HTERT RPE-1 (cell line): ENCODE data around the gene FBXL14.

Experiments
- in situ Hi-C: fragments of 300-500 bp; cut with MboI; formaldehyde crosslinking; loops from 4 replicates; pipeline ENCODE4 v1.14.3; 2020; ENCODE audit warnings: low sequenced_read_pairs

FBXL14 gene

GRCh38 chr12:1540690-1541089 lies 53.7 kb downstream of the FBXL14 start:
- in situ Hi-C loops = no loop called here

GRCh38 chr12:1539135-1539534 lies 55.2 kb downstream of the FBXL14 start:
- in situ Hi-C loops = no loop called here

- in situ Hi-C loops = no loop called here
Measured at GRCh38 chr12:1536817-1537216, 57.6 kb downstream of the FBXL14 start.

GRCh38 chr12:1534748-1535147 lies 59.6 kb downstream of the FBXL14 start:
- in situ Hi-C loops = no loop called here

- in situ Hi-C loops = no loop called here
Measured at GRCh38 chr12:1533602-1534304, 60.6 kb downstream of the FBXL14 start.

GRCh38 chr12:1533205-1533601 lies 61.2 kb downstream of the FBXL14 start:
- in situ Hi-C loops = no loop called here

GRCh38 chr12:1532375-1533165 lies 61.8 kb downstream of the FBXL14 start:
- in situ Hi-C loops = no loop called here

GRCh38 chr12:1531654-1532374 lies 62.6 kb downstream of the FBXL14 start:
- in situ Hi-C loops = no loop called here

GRCh38 chr12:1531153-1531653 lies 63.2 kb downstream of the FBXL14 start:
- in situ Hi-C loops = no loop called here

GRCh38 chr12:1530592-1531152 lies 63.7 kb downstream of the FBXL14 start:
- in situ Hi-C loops = no loop called here

- in situ Hi-C loops = no loop called here
Measured at GRCh38 chr12:1529862-1530591, 64.4 kb downstream of the FBXL14 start.

GRCh38 chr12:1529228-1529861 lies 65.0 kb downstream of the FBXL14 start:
- in situ Hi-C loops = no loop called here

- in situ Hi-C loops = no loop called here
Measured at GRCh38 chr12:1528791-1529190, 65.6 kb downstream of the FBXL14 start.

GRCh38 chr12:1527789-1528188 lies 66.6 kb downstream of the FBXL14 start:
- in situ Hi-C loops = no loop called here

- in situ Hi-C loops = no loop called here
Measured at GRCh38 chr12:1525858-1526257, 68.5 kb downstream of the FBXL14 start.

GRCh38 chr12:1523558-1524050 lies 70.8 kb downstream of the FBXL14 start:
- in situ Hi-C loops = no loop called here

GRCh38 chr12:1523046-1523445 lies 71.3 kb downstream of the FBXL14 start:
- in situ Hi-C loops = no loop called here

- in situ Hi-C loops = no loop called here
Measured at GRCh38 chr12:1519642-1520041, 74.7 kb downstream of the FBXL14 start.

- in situ Hi-C loops = no loop called here
Measured at GRCh38 chr12:1518591-1519516, 75.5 kb downstream of the FBXL14 start.
